Left lung (tissue), 10 donors: ENCODE data around the gene LRRC8E. TPM values are rescaled to one million over a fixed set of nuclear protein-coding genes. Genes with fewer than 3 reads are reported as not detected.
A peak's percentile ranks its signal among the peaks of the same experiment; 100 is the strongest.

ENCODE experiments used
- ATAC-seq: fragments of 200-7000 bp; cut with Tn5 transposase; one replicate; pipeline ENCODE4 v1.9.1; 2020; ENCODE audit warnings: moderate library complexity
- DNase-seq, 4 donors: peaks; one replicate each; pipeline ENCODE4 v3.0.0-alpha.2; 2013 to 2020
- H3K27ac ChIP-seq, 2 donors: fragments of 200-600 bp; sonication (generic) in 1 of 2; one replicate each; pipeline versions ENCODE4 v1.5.0 to v1.8.0; 2020 to 2021
- H3K27me3 ChIP-seq, 2 donors: fragments of 200-600 bp; sonication (generic) in 1 of 2; one replicate each; pipeline versions ENCODE4 v1.5.0 to v1.8.0; 2020 to 2021
- H3K36me3 ChIP-seq, 2 donors: fragments of 200-600 bp; sonication (generic) in 1 of 2; one replicate each; pipeline versions ENCODE4 v1.5.0 to v1.8.0; 2020 to 2021
- H3K4me1 ChIP-seq, 2 donors: fragments of 200-600 bp; one replicate each; pipeline ENCODE4 v1.8.0; 2021
- H3K4me3 ChIP-seq, 2 donors: fragments of 200-600 bp; sonication (generic) in 1 of 2; one replicate each; pipeline versions ENCODE4 v1.5.0 to v1.8.0; 2020 to 2021; ENCODE audit warnings: mild to moderate bottlenecking in 1 of 2
- H3K9me3 ChIP-seq, 2 donors: fragments of 200-600 bp; sonication (generic) in 1 of 2; one replicate each; pipeline versions ENCODE4 v1.5.0 to v1.8.0; 2020 to 2021
- intact Hi-C, 2 donors: fragments of 100-400 bp; cut with DNase I; formaldehyde crosslinking; loops; one replicate each; pipeline versions ENCODE4 v1.11.2 to v1.14.2; 2022
- polyA plus RNA-seq, 6 donors: library from polyadenylated mRNA; unstranded; fragments of 120-200 nt; gene quantifications; one replicate each; pipeline ENCODE4 v1.2.1, GENCODE V29; 2013; ENCODE audit not compliant: insufficient read length in 6 of 6
- total RNA-seq, 2 donors: library from RNA; stranded (reverse); fragmentation: NEBNext Ultra II Directional; extraction: Animal tissue kit (Norgen Biotek cat#: 25700); gene quantifications; one replicate each; pipeline ENCODE4 v1.2.1, GENCODE V29; 2021
- TF ChIP-seq, protein P1 (sequence below), 2 donors: fragments of 200-600 bp; sonication (generic) in 1 of 2; IDR thresholded peaks; one replicate each; pipeline versions ENCODE4 v1.5.0 to v1.8.0; 2021; ENCODE audit warnings: antibody characterized with exemption in 2 of 2
- donor health status: DM: no; HTN: yes; CAD: no.
- donor health status: DM: no; HTN: no; CAD: no.

LRRC8E gene
- total and polyA plus RNA-seq, 8 donors: 3.7 to 10.5 (median 4.7) TPM

DNA sequence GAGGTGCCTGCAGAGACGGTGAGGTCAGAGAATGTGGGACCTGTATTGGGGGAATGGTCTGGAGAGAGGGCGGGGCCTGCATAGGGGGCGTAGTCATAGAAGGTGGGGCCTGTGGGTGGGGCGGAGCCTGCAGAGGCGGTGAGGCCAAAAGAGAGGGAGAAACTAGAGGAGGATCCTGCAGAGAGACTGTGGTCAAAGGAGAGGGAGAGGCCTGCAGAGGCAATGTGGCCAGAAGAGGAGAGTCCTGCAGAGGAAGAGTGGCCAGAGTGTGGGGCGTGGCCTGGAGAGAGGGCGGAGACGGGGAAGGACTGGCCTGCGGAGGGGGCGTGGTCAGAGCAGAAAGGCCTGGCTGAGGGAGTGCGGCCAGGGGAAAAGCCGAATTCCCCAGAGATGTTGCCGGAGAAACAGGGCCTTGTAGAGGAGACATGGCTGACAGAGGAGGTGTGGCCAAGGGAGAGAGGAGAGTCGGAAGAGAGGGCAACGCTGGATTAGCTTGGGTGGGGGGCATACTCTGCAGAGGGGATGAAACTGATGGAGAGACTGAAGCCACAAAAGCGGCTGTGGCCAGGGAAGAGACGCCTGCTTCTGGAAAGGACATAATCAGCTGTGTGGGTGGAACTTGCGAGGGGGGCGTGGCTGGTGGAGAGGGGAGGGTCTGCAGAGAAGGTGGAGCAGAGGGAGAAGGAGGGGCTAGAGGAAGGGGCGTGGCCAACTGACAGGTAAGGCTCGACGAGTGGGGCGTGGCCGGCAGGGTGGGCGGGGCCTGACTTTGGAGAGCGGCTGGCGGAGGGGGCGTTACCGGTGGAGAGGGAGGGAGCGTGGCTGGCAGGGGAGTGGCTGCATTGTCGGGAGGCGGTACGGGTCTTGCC, 16.6 kb upstream of the LRRC8E start:
- Histone ChIP-seq H3K36me3 (no peaks in the 10 kb centered on the region), H3K4me1 (peaks cover 10 to 50% of the 10 kb centered on the region in 2 donors), H3K9me3 (no peaks in the 10 kb centered on the region), H3K27ac (peak overlapping the region; percentile 37 to 44), H3K27me3 (peaks cover 27 to 79% of the 10 kb centered on the region in 2 donors), H3K4me3 (peak overlapping the region; percentile 9 to 15)
- TF ChIP-seq, protein P1, sequence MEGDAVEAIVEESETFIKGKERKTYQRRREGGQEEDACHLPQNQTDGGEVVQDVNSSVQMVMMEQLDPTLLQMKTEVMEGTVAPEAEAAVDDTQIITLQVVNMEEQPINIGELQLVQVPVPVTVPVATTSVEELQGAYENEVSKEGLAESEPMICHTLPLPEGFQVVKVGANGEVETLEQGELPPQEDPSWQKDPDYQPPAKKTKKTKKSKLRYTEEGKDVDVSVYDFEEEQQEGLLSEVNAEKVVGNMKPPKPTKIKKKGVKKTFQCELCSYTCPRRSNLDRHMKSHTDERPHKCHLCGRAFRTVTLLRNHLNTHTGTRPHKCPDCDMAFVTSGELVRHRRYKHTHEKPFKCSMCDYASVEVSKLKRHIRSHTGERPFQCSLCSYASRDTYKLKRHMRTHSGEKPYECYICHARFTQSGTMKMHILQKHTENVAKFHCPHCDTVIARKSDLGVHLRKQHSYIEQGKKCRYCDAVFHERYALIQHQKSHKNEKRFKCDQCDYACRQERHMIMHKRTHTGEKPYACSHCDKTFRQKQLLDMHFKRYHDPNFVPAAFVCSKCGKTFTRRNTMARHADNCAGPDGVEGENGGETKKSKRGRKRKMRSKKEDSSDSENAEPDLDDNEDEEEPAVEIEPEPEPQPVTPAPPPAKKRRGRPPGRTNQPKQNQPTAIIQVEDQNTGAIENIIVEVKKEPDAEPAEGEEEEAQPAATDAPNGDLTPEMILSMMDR (IDR thresholded peaks at IDR 0.05): no peak
- intact Hi-C loops: no loop called here
- peak in 3 of 4 donors; percentile 87 to 95 (median 93) for DNase-seq
- ATAC-seq: peak; percentile 63

DNA sequence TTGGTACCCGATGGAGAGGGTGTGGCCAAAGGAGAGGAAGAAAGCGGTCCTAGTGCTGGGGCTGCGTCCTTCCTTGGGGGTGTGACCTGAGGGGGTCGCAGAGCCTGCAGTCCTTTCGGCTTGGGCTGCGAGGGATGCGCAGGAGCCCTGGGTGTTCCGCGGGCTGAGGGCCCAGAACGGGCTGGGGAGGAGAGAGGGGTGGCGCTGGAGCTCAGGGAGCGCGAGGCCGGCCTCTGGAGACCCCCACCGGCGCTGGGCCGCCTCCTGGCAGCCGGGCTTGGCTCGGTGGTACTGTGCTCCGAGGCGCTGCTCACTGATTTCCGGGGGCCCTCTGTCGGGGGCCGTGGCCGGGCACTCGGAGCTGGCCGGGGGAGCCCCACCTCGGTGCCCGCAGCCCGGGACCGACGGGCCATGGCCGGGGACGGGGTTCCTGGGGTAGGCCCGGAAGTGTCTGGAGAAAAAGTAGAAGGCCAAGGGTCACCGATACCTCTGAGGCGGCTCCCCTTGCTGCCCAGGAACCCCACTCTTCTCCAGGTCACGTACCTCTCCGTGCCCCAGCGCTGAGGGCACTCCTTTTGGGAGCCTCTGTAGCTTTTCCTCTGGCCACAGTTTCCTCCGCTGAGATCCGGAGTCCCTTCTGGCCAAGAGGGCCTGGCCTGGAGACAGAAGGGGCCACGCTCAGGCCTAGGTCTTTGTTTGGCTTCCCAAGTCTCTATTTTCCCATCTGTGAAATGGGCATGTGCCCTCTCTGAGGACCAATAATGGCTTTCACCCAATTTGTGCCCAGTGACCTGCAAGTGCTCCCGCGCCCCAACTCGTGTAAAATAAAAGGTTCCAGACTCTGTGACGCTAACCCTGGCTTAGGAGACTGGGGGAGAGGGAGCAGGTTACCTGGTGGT, 15.8 kb upstream of the LRRC8E start:
- Histone ChIP-seq H3K9me3 (no peaks in the 10 kb centered on the region), H3K27ac (no peak overlapping the region), H3K27me3 (peaks cover 27 to 74% of the 10 kb centered on the region in 2 donors), H3K4me1 (peaks cover 10 to 50% of the 10 kb centered on the region in 2 donors), H3K36me3 (no peaks in the 10 kb centered on the region), H3K4me3 (no peak overlapping the region)
- intact Hi-C loops: no loop called here
- TF ChIP-seq, protein P1 (IDR thresholded peaks at IDR 0.05): no peak
- DNase-seq (peak in 1 of 4 donors; percentile 77), ATAC-seq (no peak)

DNA sequence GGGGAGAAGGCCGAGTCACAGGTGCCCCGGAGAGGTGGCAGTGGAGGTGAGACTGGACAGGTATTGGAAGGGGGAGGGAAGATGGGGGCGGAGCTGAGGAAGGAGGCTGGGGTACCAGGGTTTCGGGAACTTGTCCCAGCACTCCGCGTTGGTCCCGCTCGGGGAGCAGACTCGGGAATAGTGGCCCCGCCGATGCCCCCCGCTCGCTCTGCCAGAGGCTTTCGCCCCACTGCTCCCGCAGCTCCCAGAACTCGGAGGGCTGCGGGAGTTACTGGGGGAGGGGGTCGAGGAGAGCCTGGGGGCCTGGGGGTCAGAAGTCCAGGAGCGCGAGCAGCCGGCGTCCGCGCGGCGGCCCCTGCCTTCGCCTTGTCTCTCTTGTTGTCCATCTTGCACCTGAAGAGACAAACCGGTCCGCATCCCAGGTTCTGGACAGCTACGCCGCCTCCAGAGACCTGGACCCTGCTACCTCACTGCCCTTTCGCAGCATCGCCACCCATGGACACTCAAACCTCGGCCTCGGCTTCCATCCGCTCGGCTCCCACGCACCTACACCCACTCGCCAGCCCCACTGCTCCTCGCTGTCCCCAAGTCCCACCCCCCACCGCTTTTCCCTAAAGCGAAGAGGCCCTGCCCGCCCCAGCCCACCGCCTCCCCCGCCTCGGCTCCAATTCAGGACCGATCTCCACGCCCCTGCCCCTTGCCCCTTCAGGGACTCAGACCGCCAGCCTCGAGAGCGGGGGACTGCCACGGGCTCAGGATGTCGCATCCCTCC, 14.8 kb upstream of the LRRC8E start:
- DNase-seq (no peak), ATAC-seq (no peak)
- Histone ChIP-seq H3K27ac (no peak overlapping the region), H3K36me3 (no peaks in the 10 kb centered on the region), H3K9me3 (no peaks in the 10 kb centered on the region), H3K4me3 (peak overlapping the region; percentile 7 to 35), H3K27me3 (peaks cover 27 to 64% of the 10 kb centered on the region in 2 donors), H3K4me1 (peaks cover 9 to 47% of the 10 kb centered on the region in 2 donors)
- intact Hi-C loops: no loop called here
- TF ChIP-seq, protein P1 (IDR thresholded peaks at IDR 0.05): no peak

DNA sequence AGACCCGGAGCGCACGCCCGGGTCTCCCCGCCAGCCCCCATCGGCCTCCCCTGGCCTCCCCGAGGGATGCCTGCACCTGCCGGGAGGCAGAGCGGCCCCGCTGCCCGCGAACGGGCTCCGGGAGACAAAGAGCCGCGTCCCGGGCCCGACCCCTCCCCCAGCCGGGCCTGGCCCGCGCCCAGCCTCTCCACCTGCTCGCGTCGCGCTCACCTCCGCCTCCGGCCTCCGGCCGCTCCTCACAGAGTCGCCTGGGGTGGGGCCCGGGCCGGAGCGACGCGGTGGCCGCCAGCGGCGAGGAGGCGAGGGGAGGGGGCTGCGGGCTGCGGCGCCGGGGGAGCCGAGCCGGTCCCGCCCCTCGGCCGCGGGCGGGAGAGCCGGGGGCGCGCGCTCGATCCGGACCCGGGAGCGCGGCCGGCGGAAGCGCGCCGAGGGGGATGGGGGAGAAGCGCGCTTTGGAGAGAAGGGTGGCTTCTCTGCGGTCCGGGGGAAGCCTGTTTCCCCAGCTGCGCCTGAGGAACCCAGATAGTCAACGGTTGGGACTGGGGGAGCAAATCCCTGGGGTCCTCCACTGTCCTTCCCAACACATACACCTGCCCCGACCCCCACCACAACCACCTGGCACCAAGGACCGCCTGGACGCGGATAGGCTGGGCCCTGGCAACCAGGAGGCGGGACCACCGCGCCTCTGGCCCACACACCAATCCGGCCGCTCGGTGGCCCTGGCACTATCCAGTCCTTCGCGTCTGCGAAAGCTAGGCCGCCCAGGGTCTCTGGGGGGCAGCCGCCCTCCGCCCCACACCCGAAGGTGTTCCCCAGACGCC, 14.0 kb upstream of the LRRC8E start, which contains the start of gene PRR36:
Gene PRR36 (minus strand): TSS at position 315 of the 821 bp plus-strand sequence. CDS start 701 bp downstream, outside the sequence.
- Histone ChIP-seq H3K4me3 (peak within 1 kb of the TSS; percentile 7 to 35), H3K27ac (no peak within 1 kb of the TSS), H3K27me3 (peaks cover 27 to 56% of the 10 kb centered on the region in 2 donors), H3K4me1 (peaks cover 3 to 39% of the 10 kb centered on the region in 2 donors), H3K9me3 (no peaks in the 10 kb centered on the region), H3K36me3 (no peaks in the 10 kb centered on the region)
- DNase-seq (peak in 1 of 4 donors; percentile 82), ATAC-seq (peak; percentile 53)
- TF ChIP-seq, protein P1 (IDR thresholded peaks at IDR 0.05): no peak
- intact Hi-C loops: no loop called here
